IMR-90 (cell line): Measurements from ENCODE around the gene SPRED2.

Experiments used
- CEBPB ChIP-seq: IDR thresholded peaks from 2 replicates; pipeline ENCODE4 v1.6.1; 2012; ENCODE audit warnings: low read depth, low read length, improper control_type of control experiment
- CTCF ChIP-seq: conservative IDR thresholded peaks from 2 replicates; pipeline ENCODE4 v1.5.1; 2012; ENCODE audit warnings: mild to moderate bottlenecking, low read depth, low read length, improper control_type of control experiment
- FOS ChIP-seq: fragments of 150-350 bp; IDR thresholded peaks from 2 replicates; pipeline ENCODE4 v1.6.1; 2016; ENCODE audit warnings: low read depth, low read length
- POLR2A ChIP-seq: IDR thresholded peaks from 2 replicates; pipeline ENCODE4 v1.6.1; 2012; ENCODE audit warnings: mild to moderate bottlenecking, low read depth, low read length
- RAD21 ChIP-seq: IDR thresholded peaks from 2 replicates; pipeline ENCODE4 v1.6.1; 2012; ENCODE audit warnings: low read length, improper control_type of control experiment
- RFX5 ChIP-seq: IDR thresholded peaks from 2 replicates; pipeline ENCODE4 v1.8.0; 2012; ENCODE audit warnings: low read depth, mild to moderate bottlenecking, low read length, moderate library complexity
- SMC3 ChIP-seq: fragments of 150-350 bp; IDR thresholded peaks from 2 replicates; pipeline ENCODE4 v1.6.1; 2016; ENCODE audit warnings: low read depth, mild to moderate bottlenecking, antibody characterized with exemption, low read length, moderate library complexity

- TF ChIP-seq CTCF (no peak), FOS (no peak), CEBPB (no peak), RAD21 (no peak), POLR2A (no peak), RFX5 (no peak), SMC3 (no peak)
Measured at GRCh38 chr2:65375723-65376122, 56.7 kb downstream of the SPRED2 start.
